K562 (cell line): ENCODE measurements around the gene DYRK1A. TPM values are rescaled to one million over a fixed set of nuclear protein-coding genes. Genes with fewer than 3 reads are reported as not detected.

Source experiments
- ATAC-seq: fragments of 200-7000 bp; cut with Tn5 transposase; 3 replicates; pipeline ENCODE4 v1.9.1; 2020; ENCODE audit warnings: moderate library complexity
- BruUV-seq: library from RNA; stranded (reverse); fragments of 400-500 nt; replicated peaks from 2 replicates; lab custom pipeline; 2021; lab: Mats Ljungman, UMichigan
- CTCF ChIA-PET: fragments of 300-600 bp; formaldehyde crosslinking; extraction: SDS; loops from one replicate; lab custom pipeline; 2021; ENCODE audit warnings: low intra/inter-chr PET ratio; lab: Yijun Ruan, JAX
- POLR2A ChIA-PET: fragments of 300-600, 350-650 bp; sonication (Branson Sonifier 250); formaldehyde crosslinking; extraction: SDS; loops from one replicate; lab custom pipeline; 2021; ENCODE audit warnings: antibody characterized with exemption, inconsistent platforms; lab: Yijun Ruan, JAX
- DNase-seq, 4 experiments: peaks; one replicate each; pipeline versions ENCODE4 v3.0.0 to v3.0.0-alpha.2; 2011 to 2018; ENCODE audit warnings: low spot score in 3 of 4, mixed read lengths in 3 of 4; ENCODE audit errors: extremely low read depth in 1 of 4
- FAIRE-seq: peaks from 2 replicates; lab custom pipeline; 2011; peaks lifted over from hg19 to GRCh38; lab: Jason Lieb, UNC
- H2AFZ ChIP-seq: 2 replicates; pipeline ENCODE4 v1.6.0; 2011; ENCODE audit warnings: low read depth, low read length, control low read depth, inconsistent platforms
- H3K27ac ChIP-seq: fragments of 200-600 bp; 3 replicates; pipeline ENCODE4 v1.8.0; 2011; ENCODE audit warnings: low read depth, mild to moderate bottlenecking, control low read depth, inconsistent platforms, low read length, moderate library complexity, mixed read lengths; ENCODE audit errors: extremely low read depth
- H3K27me3 ChIP-seq, 2 experiments: fragments of 300-600 bp in 1 of 2; 2 replicates in 1 of 2; 3 replicates in 1 of 2; pipeline versions ENCODE4 v1.6.0 to v1.8.0; 2011; ENCODE audit warnings: inconsistent platforms in 2 of 2, low read length in 2 of 2, mild to moderate bottlenecking in 1 of 2, mixed read lengths in 1 of 2, moderate library complexity in 1 of 2; ENCODE audit not compliant: control insufficient read depth in 2 of 2, insufficient read depth in 2 of 2
- H3K36me3 ChIP-seq: fragments of 300-600 bp; 3 replicates; pipeline ENCODE4 v1.8.0; 2011; ENCODE audit warnings: mild to moderate bottlenecking, low read length, inconsistent platforms; ENCODE audit not compliant: control insufficient read depth, insufficient read depth
- H3K4me1 ChIP-seq, 2 experiments: fragments of 200-600 bp in 1 of 2; replicated peaks in 1 of 2; 2 replicates in 1 of 2; 3 replicates in 1 of 2; pipeline versions ENCODE4 v1.5.1 to v1.8.0; 2011; ENCODE audit warnings: inconsistent platforms in 2 of 2, low read length in 2 of 2, mild to moderate bottlenecking in 1 of 2, mixed read lengths in 1 of 2, moderate library complexity in 1 of 2; ENCODE audit not compliant: control insufficient read depth in 2 of 2, insufficient read depth in 2 of 2
- H3K4me2 ChIP-seq: 2 replicates; pipeline ENCODE4 v1.6.1; 2011; ENCODE audit warnings: low read length, control low read depth, inconsistent platforms, mixed read lengths; ENCODE audit not compliant: insufficient read depth
- H3K4me3 ChIP-seq: fragments of 200-600 bp; sonication (generic), shearing (Covaris generic); 2 replicates; pipeline ENCODE4 v1.5.1; 2016; ENCODE audit warnings: control low read depth, inconsistent platforms
- H3K79me2 ChIP-seq: fragments of 200-600 bp; 3 replicates; pipeline ENCODE4 v1.8.0; 2011; ENCODE audit warnings: low read length, inconsistent platforms; ENCODE audit not compliant: control insufficient read depth, insufficient read depth
- H3K9ac ChIP-seq, 2 experiments: 2 replicates each; pipeline versions ENCODE4 v1.6.0 to v1.6.1; 2011; ENCODE audit warnings: low read depth in 2 of 2, low read length in 2 of 2, control low read depth in 1 of 2, inconsistent platforms in 1 of 2, mild to moderate bottlenecking in 1 of 2, mixed read lengths in 1 of 2; ENCODE audit not compliant: insufficient read depth in 1 of 2
- H3K9me1 ChIP-seq: one replicate; pipeline ENCODE4 v1.6.0; 2011; ENCODE audit warnings: inconsistent platforms, mild to moderate bottlenecking, low read length, moderate library complexity; ENCODE audit not compliant: control insufficient read depth, insufficient read depth
- H3K9me3 ChIP-seq: replicated peaks from 2 replicates; pipeline ENCODE4 v1.5.1; 2011; ENCODE audit warnings: low read depth, low read length, inconsistent platforms; ENCODE audit not compliant: control insufficient read depth, insufficient read depth
- H4K20me1 ChIP-seq: replicated peaks from 2 replicates; pipeline ENCODE4 v1.6.1; 2011; ENCODE audit warnings: low read length, inconsistent platforms, mixed read lengths; ENCODE audit not compliant: control insufficient read depth, insufficient read depth
- DMBX1 ChIP-seq: fragments of 250-450 bp; sonication (Bioruptor Pico); IDR thresholded peaks from 2 replicates; pipeline ENCODE4 v1.8.0; 2022; ENCODE audit warnings: inconsistent platforms, mild to moderate bottlenecking, moderate library complexity, borderline replicate concordance
- FOXP1 ChIP-seq: sonication (generic); formaldehyde crosslinking; IDR thresholded peaks from 2 replicates; pipeline ENCODE4 v1.8.0; 2022; ENCODE audit warnings: mild to moderate bottlenecking, missing genetic modification reagents
- ZBED1 ChIP-seq: IDR thresholded peaks from 2 replicates; pipeline ENCODE4 v1.6.1; 2014
- ZNF316 ChIP-seq: fragments of 450-650 bp; IDR thresholded peaks from 2 replicates; pipeline ENCODE4 v1.6.1; 2016
- WGBS: fragments of 100-300 bp; shearing (Covaris generic); methylation state at CpG from one replicate; pipeline ENCODE4 v1.1.6; 2016; ENCODE audit warnings: low coverage, mixed read lengths; ENCODE audit not compliant: insufficient coverage; ENCODE audit errors: missing lambda C conversion rate; 5-methylcytosine and 5-hydroxymethylcytosine counted together
- in situ Hi-C: fragments of 300-500 bp; cut with MboI; formaldehyde crosslinking; loops from 4 replicates; pipeline ENCODE4 v1.15.0; 2018; ENCODE audit warnings: inconsistent platforms, mixed read lengths
- intact Hi-C: fragments of 100-400 bp; cut with micrococcal nuclease; formaldehyde crosslinking; loops from 2 replicates; pipeline ENCODE4 v1.14.2; 2022
- polyA plus RNA-seq, 8 experiments: library from polyadenylated mRNA; depleted of rRNA in 4 of 8; stranded (reverse) in 5 of 8; unstranded in 3 of 8; fragments of >200 nt; fragmentation: Nextera tagmentation in 2 of 8; fragmentation: Illumina TruSeq in 1 of 8; extraction: Ambion mirVana in 2 of 8; extraction: Trizol in 1 of 8; gene quantifications; 2 replicates each; pipeline versions ENCODE4 v1.2.1 to v1.2.3, GENCODE V29; 2011 to 2014; ENCODE audit warnings: inconsistent platforms in 1 of 8, missing spikeins in 1 of 8
- total RNA-seq, 7 experiments: library from RNA; depleted of rRNA in 6 of 7; stranded (reverse); fragments of >200 nt in 6 of 7; fragmentation: Illumina TruSeq in 2 of 7; extraction: Trizol in 2 of 7; gene quantifications; 2 replicates each; pipeline versions ENCODE4 v1.2.1 to v1.2.3, GENCODE V29; 2011 to 2021; ENCODE audit warnings: low replicate concordance in 1 of 7
- TF ChIP-seq, protein P1 (sequence below), 3 experiments: IDR thresholded peaks in 2 of 3; conservative IDR thresholded peaks in 1 of 3; 2 replicates each; pipeline ENCODE4 v1.5.1; 2011 to 2012; ENCODE audit warnings: low read length in 3 of 3, mild to moderate bottlenecking in 3 of 3, control low read depth in 2 of 3, improper control_type of control experiment in 1 of 3, inconsistent platforms in 1 of 3, low read depth in 1 of 3, mixed read lengths in 1 of 3, moderate library complexity in 1 of 3; ENCODE audit not compliant: insufficient read depth in 2 of 3
- TF ChIP-seq, protein P2 (sequence below): fragments of 450-650 bp; IDR thresholded peaks from 2 replicates; pipeline ENCODE4 v1.7.0; 2016; ENCODE audit warnings: borderline replicate concordance
- TF ChIP-seq, protein P3 (sequence below): sonication (generic); formaldehyde crosslinking; IDR thresholded peaks from 2 replicates; pipeline ENCODE4 v1.8.0; 2022; ENCODE audit warnings: mild to moderate bottlenecking, missing genetic modification reagents
- TF ChIP-seq, protein P4 (sequence below): sonication (generic); formaldehyde crosslinking; IDR thresholded peaks from 2 replicates; pipeline ENCODE4 v1.8.1; 2023; ENCODE audit warnings: mild to moderate bottlenecking, missing genetic modification reagents

DYRK1A gene
- total and polyA plus RNA-seq, 9 of the 15 experiments (the other 6 are each of a cell fraction or from before 2014, with no cell fraction given), result 3.7 to 64.8 (median 42.3) TPM

DNA sequence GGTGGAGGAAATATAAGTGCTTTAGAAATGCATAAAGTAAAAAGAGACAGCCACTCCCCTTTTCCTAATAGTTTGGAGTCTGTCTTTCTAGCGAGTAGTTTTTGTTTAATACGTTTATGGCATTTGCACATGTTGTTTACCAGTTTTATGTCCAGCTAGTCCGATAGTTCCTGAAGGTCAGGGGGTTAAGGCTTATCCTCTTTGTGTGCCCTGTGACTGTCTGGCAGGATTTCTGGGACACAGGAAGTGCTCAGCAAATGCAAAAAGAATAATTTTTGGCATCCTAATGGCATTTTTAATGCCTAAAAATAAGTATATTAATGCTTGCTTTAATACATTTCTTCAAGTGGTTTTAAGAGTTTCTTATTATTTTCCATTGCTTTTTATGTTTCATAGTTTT, 58.4 kb downstream of the DYRK1A start:
- Histone ChIP-seq H3K79me2 (peaks cover 97% of the 10 kb centered on the region), H3K4me3 (no peak overlapping the region), H3K36me3 (peaks cover 88% of the 10 kb centered on the region), H2AFZ (no peak overlapping the region), H3K27me3 (no peaks in the 10 kb centered on the region), H4K20me1 (no peaks in the 10 kb centered on the region), H3K27ac (peak overlapping the region; percentile 31; the same call in 1 of the 3 replicates), H3K4me2 (no peak overlapping the region), H3K4me1 (peaks cover 0 to 16% of the 10 kb centered on the region in 2 experiments; a peak in 4 of 5 replicates), H3K9me1 (no peaks in the 10 kb centered on the region), H3K9ac (no peak overlapping the region), H3K9me3 (no peaks in the 10 kb centered on the region)
- DNase-seq (no peak), FAIRE-seq (no peak), ATAC-seq (no peak)
- ChIA-PET POLR2A (interaction anchor here (1.5 kb wide), 1 partner anchor 10 kb away, joined by 3 read pairs; no protein-coding TSS in a partner anchor), CTCF (no interaction called here)
- 75% methylated on average over 3 of the region's 3 CpGs for WGBS
- no peak for TF ChIP-seq ZBED1
- TF ChIP-seq, protein P1, sequence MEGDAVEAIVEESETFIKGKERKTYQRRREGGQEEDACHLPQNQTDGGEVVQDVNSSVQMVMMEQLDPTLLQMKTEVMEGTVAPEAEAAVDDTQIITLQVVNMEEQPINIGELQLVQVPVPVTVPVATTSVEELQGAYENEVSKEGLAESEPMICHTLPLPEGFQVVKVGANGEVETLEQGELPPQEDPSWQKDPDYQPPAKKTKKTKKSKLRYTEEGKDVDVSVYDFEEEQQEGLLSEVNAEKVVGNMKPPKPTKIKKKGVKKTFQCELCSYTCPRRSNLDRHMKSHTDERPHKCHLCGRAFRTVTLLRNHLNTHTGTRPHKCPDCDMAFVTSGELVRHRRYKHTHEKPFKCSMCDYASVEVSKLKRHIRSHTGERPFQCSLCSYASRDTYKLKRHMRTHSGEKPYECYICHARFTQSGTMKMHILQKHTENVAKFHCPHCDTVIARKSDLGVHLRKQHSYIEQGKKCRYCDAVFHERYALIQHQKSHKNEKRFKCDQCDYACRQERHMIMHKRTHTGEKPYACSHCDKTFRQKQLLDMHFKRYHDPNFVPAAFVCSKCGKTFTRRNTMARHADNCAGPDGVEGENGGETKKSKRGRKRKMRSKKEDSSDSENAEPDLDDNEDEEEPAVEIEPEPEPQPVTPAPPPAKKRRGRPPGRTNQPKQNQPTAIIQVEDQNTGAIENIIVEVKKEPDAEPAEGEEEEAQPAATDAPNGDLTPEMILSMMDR (IDR thresholded peaks at IDR 0.05 in 2 of 3, conservative IDR thresholded peaks at IDR 0.05 in 1 of 3; ENCODE audit: insufficient read depth in 2 of 3, low read depth in 1 of 3, low read length in 3 of 3), result no peak
- BruUV-seq, result no TSS peak
- in situ Hi-C loops (no loop called here), intact Hi-C loops (no loop called here)

DNA sequence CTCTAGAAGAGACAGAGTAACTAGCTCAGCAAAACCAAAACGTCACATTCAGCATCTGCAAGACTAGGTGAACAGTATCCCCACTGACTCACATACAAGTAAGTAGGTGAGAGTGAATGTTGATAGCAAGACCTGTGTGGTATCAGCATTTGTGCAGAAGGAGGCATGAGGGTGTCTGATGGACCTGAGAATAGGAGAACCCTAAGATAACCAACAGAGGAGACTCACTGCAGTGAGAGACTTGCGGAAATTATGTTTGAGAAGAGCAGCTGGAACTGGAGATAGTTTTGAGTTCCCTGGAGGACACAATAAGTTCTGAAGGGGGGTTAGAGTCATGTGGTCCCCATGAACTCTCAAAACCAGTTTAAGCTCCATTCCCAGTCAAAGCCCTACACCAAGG, 59.1 kb downstream of the DYRK1A start:
- Histone ChIP-seq H3K4me1 (peaks cover 0 to 9% of the 10 kb centered on the region in 2 experiments; a peak in 3 of 5 replicates), H3K9ac (no peak overlapping the region), H4K20me1 (no peaks in the 10 kb centered on the region), H3K4me2 (no peak overlapping the region), H3K4me3 (no peak overlapping the region), H3K79me2 (peaks cover 97% of the 10 kb centered on the region), H3K27me3 (no peaks in the 10 kb centered on the region), H3K27ac (peak overlapping the region; percentile 38), H3K36me3 (peaks cover 89% of the 10 kb centered on the region), H3K9me3 (no peaks in the 10 kb centered on the region), H3K9me1 (no peaks in the 10 kb centered on the region), H2AFZ (no peak overlapping the region)
- ATAC-seq (peak; percentile 79), DNase-seq (peak; percentile 23 to 83 (median 45)), FAIRE-seq (peak; percentile 37)
- BruUV-seq, result no TSS peak
- POLR2A ChIA-PET, result no interaction called here
- CTCF ChIA-PET, result no interaction called here
- 59% methylated on average over 2 of the region's 2 CpGs for WGBS
- in situ Hi-C loops, result no loop called here
- intact Hi-C loops, result no loop called here
- TF ChIP-seq, protein P2, sequence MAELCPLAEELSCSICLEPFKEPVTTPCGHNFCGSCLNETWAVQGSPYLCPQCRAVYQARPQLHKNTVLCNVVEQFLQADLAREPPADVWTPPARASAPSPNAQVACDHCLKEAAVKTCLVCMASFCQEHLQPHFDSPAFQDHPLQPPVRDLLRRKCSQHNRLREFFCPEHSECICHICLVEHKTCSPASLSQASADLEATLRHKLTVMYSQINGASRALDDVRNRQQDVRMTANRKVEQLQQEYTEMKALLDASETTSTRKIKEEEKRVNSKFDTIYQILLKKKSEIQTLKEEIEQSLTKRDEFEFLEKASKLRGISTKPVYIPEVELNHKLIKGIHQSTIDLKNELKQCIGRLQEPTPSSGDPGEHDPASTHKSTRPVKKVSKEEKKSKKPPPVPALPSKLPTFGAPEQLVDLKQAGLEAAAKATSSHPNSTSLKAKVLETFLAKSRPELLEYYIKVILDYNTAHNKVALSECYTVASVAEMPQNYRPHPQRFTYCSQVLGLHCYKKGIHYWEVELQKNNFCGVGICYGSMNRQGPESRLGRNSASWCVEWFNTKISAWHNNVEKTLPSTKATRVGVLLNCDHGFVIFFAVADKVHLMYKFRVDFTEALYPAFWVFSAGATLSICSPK, result no peak
- TF ChIP-seq, protein P3, sequence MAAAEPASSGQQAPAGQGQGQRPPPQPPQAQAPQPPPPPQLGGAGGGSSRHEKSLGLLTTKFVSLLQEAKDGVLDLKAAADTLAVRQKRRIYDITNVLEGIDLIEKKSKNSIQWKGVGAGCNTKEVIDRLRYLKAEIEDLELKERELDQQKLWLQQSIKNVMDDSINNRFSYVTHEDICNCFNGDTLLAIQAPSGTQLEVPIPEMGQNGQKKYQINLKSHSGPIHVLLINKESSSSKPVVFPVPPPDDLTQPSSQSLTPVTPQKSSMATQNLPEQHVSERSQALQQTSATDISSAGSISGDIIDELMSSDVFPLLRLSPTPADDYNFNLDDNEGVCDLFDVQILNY (CRISPR knock-in tag), result no peak
- TF ChIP-seq FOXP1 (CRISPR knock-in tag) (no peak), ZNF316 (peak; percentile 69), DMBX1 (CRISPR knock-in tag) (0 out of 2 replicates have a peak, but pooled peaks have one; percentile 21)
- TF ChIP-seq, protein P4, sequence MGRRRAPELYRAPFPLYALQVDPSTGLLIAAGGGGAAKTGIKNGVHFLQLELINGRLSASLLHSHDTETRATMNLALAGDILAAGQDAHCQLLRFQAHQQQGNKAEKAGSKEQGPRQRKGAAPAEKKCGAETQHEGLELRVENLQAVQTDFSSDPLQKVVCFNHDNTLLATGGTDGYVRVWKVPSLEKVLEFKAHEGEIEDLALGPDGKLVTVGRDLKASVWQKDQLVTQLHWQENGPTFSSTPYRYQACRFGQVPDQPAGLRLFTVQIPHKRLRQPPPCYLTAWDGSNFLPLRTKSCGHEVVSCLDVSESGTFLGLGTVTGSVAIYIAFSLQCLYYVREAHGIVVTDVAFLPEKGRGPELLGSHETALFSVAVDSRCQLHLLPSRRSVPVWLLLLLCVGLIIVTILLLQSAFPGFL (CRISPR knock-in tag), result no peak
